SK-N-SH treated with all-trans-retinoic acid at 6 μM for 48 hours (cell line): Measurements from ENCODE around the gene CIC.

Source experiments
- ATAC-seq: fragments of 200-7000 bp; cut with Tn5 transposase; 3 replicates; pipeline ENCODE4 v1.9.1; 2020; ENCODE audit warnings: mild to moderate bottlenecking, moderate library complexity
- ARNTL ChIP-seq: fragments of 450-650 bp; formaldehyde crosslinking; IDR thresholded peaks from 2 replicates; pipeline ENCODE4 v1.5.0; 2020; ENCODE audit warnings: low read depth, mild to moderate bottlenecking, moderate library complexity, borderline replicate concordance
- BACH2 ChIP-seq: fragments of 250-450 bp; sonication (Bioruptor Pico); IDR thresholded peaks from 2 replicates; pipeline ENCODE4 v1.9.0; 2021; ENCODE audit warnings: mild to moderate bottlenecking, borderline replicate concordance
- CSDC2 ChIP-seq: fragments of 250-450 bp; sonication (Bioruptor Pico); IDR thresholded peaks from 2 replicates; pipeline ENCODE4 v1.5.0; 2020; ENCODE audit warnings: mild to moderate bottlenecking, moderate library complexity
- ESRRG ChIP-seq: fragments of 250-450 bp; sonication (Bioruptor Pico); IDR thresholded peaks from 2 replicates; pipeline ENCODE4 v1.6.1; 2021; ENCODE audit warnings: mild to moderate bottlenecking
- ISL1 ChIP-seq: fragments of 250-450 bp; sonication (Bioruptor Pico); IDR thresholded peaks from 2 replicates; pipeline ENCODE4 v2.1.2; 2022; ENCODE audit warnings: mild to moderate bottlenecking, moderate library complexity
- OSR1 ChIP-seq: fragments of 250-450 bp; sonication (Bioruptor Pico); IDR thresholded peaks from 2 replicates; pipeline ENCODE4 v1.8.0; 2022; ENCODE audit warnings: moderate library complexity, mild to moderate bottlenecking, inconsistent platforms
- PPARA ChIP-seq: fragments of 250-450 bp; sonication (Bioruptor Pico); IDR thresholded peaks from 2 replicates; pipeline ENCODE4 v1.5.0; 2020; ENCODE audit warnings: mild to moderate bottlenecking, borderline replicate concordance
- RARB ChIP-seq: fragments of 250-450 bp; sonication (Bioruptor Pico); IDR thresholded peaks from 2 replicates; pipeline ENCODE4 v1.8.0; 2021; ENCODE audit warnings: mild to moderate bottlenecking, moderate library complexity
- SNAI2 ChIP-seq: fragments of 250-450 bp; sonication (Bioruptor Pico); IDR thresholded peaks from 2 replicates; pipeline ENCODE4 v1.5.0; 2020; ENCODE audit warnings: mild to moderate bottlenecking, moderate library complexity
- TCF4 ChIP-seq: fragments of 250-450 bp; sonication (Bioruptor Pico); IDR thresholded peaks from 2 replicates; pipeline ENCODE4 v1.8.0; 2021; ENCODE audit warnings: mild to moderate bottlenecking, moderate library complexity, borderline replicate concordance
- TOX ChIP-seq: fragments of 250-450 bp; sonication (Bioruptor Pico); IDR thresholded peaks from 2 replicates; pipeline ENCODE4 v1.8.0; 2021; ENCODE audit warnings: mild to moderate bottlenecking, moderate library complexity, borderline replicate concordance
- ZC3H10 ChIP-seq: fragments of 250-450 bp; sonication (Bioruptor Pico); IDR thresholded peaks from 2 replicates; pipeline ENCODE4 v1.5.1; 2021; ENCODE audit warnings: mild to moderate bottlenecking, moderate library complexity
- ZFP3 ChIP-seq: fragments of 250-450 bp; sonication (Bioruptor Pico); IDR thresholded peaks from 2 replicates; pipeline ENCODE4 v1.5.0; 2020; ENCODE audit warnings: mild to moderate bottlenecking, moderate library complexity
- ZFP30 ChIP-seq: fragments of 450-650 bp; formaldehyde crosslinking; IDR thresholded peaks from 2 replicates; pipeline ENCODE4 v1.5.0; 2022; ENCODE audit warnings: mild to moderate bottlenecking, moderate library complexity
- ZNF565 ChIP-seq: fragments of 450-650 bp; formaldehyde crosslinking; conservative IDR thresholded peaks from 2 replicates; pipeline ENCODE4 v1.5.0; 2020; ENCODE audit warnings: low read depth, mild to moderate bottlenecking, moderate library complexity
- ZNF70 ChIP-seq: fragments of 450-650 bp; formaldehyde crosslinking; IDR thresholded peaks from 2 replicates; pipeline ENCODE4 v1.5.0; 2020; ENCODE audit warnings: mild to moderate bottlenecking, moderate library complexity
- ZNF8 ChIP-seq: fragments of 450-650 bp; formaldehyde crosslinking; IDR thresholded peaks from 2 replicates; pipeline ENCODE4 v1.5.0; 2020; ENCODE audit warnings: mild to moderate bottlenecking, moderate library complexity
- TF ChIP-seq, protein P1 (sequence below): fragments of 250-450 bp; sonication (Bioruptor Pico); IDR thresholded peaks from 2 replicates; pipeline ENCODE4 v1.5.0; 2020; ENCODE audit warnings: mild to moderate bottlenecking, moderate library complexity
- TF ChIP-seq, protein P2 (sequence below): fragments of 250-450 bp; sonication (Bioruptor Pico); IDR thresholded peaks from 2 replicates; pipeline ENCODE4 v1.8.0; 2021; ENCODE audit warnings: low read depth, mild to moderate bottlenecking, moderate library complexity, borderline replicate concordance
- TF ChIP-seq, protein P3 (sequence below): fragments of 250-450 bp; sonication (Bioruptor Pico); IDR thresholded peaks from 2 replicates; pipeline ENCODE4 v1.5.1; 2021; ENCODE audit warnings: mild to moderate bottlenecking, moderate library complexity
- TF ChIP-seq, protein P4 (sequence below): fragments of 250-450 bp; sonication (Bioruptor Pico); IDR thresholded peaks from 2 replicates; pipeline ENCODE4 v1.5.1; 2020; ENCODE audit warnings: low read depth, mild to moderate bottlenecking, moderate library complexity

Gene CIC

DNA sequence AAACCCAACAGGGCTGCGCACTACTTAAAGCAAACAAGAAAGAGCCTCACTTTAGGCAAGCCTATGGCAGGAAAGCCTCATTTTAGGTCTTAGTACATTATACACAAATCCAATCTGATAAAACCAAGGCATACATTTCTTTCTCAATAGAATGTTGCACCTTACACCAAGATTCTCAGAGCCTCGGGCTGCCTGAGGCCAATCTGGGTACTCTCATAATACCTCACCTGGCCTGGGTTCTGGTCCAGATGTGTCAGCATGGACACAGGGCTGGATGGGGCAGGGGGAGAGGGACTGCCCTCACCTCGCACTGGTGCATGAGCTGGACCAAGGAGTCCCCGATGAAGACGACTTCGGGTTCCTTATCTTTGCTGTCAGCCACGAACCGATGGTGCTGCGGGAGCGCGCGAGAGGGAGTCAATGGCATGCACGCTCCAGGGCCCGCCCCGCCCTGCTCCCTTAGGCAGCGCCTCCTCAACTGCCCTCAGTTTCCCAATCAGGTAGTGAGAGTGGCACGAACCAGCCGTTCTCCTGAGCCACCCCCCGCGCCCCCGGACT, 32.7 kb downstream of the CIC start, which contains the start of gene PRR19:
Gene PRR19, plus strand, starts transcription at position 487 of the 558 bp plus-strand sequence. CDS start 7,453 bp downstream, outside the sequence.
- peak; percentile 68 for ATAC-seq
- TF ChIP-seq ZFP30 (CRISPR knock-in tag) (no peak), ZNF8 (no peak), OSR1 (CRISPR knock-in tag) (no peak), ESRRG (CRISPR knock-in tag) (no peak), BACH2 (CRISPR knock-in tag) (no peak), ZNF565 (CRISPR knock-in tag) (no peak), ZFP3 (CRISPR knock-in tag) (no peak), SNAI2 (CRISPR knock-in tag) (no peak), ISL1 (CRISPR knock-in tag) (no peak), TCF4 (no peak), ZNF70 (CRISPR knock-in tag) (no peak), CSDC2 (CRISPR knock-in tag) (no peak)
- TF ChIP-seq, protein P1, sequence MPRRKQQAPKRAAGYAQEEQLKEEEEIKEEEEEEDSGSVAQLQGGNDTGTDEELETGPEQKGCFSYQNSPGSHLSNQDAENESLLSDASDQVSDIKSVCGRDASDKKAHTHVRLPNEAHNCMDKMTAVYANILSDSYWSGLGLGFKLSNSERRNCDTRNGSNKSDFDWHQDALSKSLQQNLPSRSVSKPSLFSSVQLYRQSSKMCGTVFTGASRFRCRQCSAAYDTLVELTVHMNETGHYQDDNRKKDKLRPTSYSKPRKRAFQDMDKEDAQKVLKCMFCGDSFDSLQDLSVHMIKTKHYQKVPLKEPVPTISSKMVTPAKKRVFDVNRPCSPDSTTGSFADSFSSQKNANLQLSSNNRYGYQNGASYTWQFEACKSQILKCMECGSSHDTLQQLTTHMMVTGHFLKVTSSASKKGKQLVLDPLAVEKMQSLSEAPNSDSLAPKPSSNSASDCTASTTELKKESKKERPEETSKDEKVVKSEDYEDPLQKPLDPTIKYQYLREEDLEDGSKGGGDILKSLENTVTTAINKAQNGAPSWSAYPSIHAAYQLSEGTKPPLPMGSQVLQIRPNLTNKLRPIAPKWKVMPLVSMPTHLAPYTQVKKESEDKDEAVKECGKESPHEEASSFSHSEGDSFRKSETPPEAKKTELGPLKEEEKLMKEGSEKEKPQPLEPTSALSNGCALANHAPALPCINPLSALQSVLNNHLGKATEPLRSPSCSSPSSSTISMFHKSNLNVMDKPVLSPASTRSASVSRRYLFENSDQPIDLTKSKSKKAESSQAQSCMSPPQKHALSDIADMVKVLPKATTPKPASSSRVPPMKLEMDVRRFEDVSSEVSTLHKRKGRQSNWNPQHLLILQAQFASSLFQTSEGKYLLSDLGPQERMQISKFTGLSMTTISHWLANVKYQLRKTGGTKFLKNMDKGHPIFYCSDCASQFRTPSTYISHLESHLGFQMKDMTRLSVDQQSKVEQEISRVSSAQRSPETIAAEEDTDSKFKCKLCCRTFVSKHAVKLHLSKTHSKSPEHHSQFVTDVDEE: no peak
- TF ChIP-seq, protein P2, sequence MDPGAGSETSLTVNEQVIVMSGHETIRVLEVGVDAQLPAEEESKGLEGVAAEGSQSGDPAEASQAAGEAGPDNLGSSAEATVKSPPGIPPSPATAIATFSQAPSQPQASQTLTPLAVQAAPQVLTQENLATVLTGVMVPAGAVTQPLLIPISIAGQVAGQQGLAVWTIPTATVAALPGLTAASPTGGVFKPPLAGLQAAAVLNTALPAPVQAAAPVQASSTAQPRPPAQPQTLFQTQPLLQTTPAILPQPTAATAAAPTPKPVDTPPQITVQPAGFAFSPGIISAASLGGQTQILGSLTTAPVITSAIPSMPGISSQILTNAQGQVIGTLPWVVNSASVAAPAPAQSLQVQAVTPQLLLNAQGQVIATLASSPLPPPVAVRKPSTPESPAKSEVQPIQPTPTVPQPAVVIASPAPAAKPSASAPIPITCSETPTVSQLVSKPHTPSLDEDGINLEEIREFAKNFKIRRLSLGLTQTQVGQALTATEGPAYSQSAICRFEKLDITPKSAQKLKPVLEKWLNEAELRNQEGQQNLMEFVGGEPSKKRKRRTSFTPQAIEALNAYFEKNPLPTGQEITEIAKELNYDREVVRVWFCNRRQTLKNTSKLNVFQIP (CRISPR knock-in tag): no peak

DNA sequence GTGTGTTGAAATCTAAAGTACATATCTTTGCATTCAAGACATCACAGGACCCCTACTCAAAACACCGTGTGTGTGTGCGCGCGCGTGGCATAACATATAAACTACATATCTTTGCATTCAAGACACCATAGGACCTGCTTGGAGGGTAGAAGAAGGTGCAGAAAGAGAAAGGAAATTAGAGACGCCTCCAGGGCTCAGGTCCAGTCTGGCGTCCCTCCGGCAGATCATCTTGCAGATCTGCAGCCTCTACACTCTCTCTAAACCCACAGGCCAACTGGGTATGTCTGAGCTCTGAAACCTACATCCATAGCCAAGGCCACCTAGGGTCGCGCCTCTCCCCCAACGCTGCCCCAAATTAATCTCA, 34.0 kb downstream of the CIC start:
- ATAC-seq: no peak
- TF ChIP-seq TOX (CRISPR knock-in tag): no peak
- no peak for TF ChIP-seq ZFP3 (CRISPR knock-in tag)
- TF ChIP-seq ARNTL: no peak
- TF ChIP-seq ZNF565 (CRISPR knock-in tag): no peak
- no peak for TF ChIP-seq RARB (CRISPR knock-in tag)
- no peak for TF ChIP-seq ZFP30 (CRISPR knock-in tag)
- TF ChIP-seq ZNF70 (CRISPR knock-in tag): no peak
- TF ChIP-seq ZC3H10 (CRISPR knock-in tag): no peak

DNA sequence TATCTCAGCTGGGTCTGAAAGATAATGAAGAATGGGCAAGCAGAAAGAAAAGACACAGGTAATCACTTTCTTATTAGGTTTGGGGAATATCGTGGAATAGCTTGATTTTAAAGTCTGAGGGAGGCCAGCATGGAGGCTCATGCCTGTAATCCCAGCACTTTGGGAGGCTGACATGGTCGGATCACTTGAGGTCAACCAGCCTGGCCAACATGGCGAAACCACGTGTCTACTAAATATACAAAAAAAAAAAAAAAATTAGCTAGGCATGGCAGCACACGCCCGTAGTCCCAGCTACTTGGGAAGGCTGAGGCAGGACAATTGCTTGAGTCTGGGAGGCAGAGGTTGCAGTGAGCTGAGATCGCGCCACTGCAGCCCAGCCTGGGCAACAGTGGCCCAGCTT, 34.8 kb downstream of the CIC start:
- no peak for ATAC-seq

More for the DNA sequence above, 34.8 kb downstream of the CIC start:
- TF ChIP-seq TCF4: no peak
- TF ChIP-seq ZNF565 (CRISPR knock-in tag): no peak
- TF ChIP-seq RARB (CRISPR knock-in tag): no peak
- TF ChIP-seq, protein P1: no peak
- TF ChIP-seq ZC3H10 (CRISPR knock-in tag): no peak
- no peak for TF ChIP-seq ESRRG (CRISPR knock-in tag)
- no peak for TF ChIP-seq SNAI2 (CRISPR knock-in tag)
- no peak for TF ChIP-seq TOX (CRISPR knock-in tag)
- TF ChIP-seq ZNF8: no peak
- TF ChIP-seq CSDC2 (CRISPR knock-in tag): no peak
- no peak for TF ChIP-seq PPARA (CRISPR knock-in tag)
- no peak for TF ChIP-seq ZNF70 (CRISPR knock-in tag)
- TF ChIP-seq, protein P3, sequence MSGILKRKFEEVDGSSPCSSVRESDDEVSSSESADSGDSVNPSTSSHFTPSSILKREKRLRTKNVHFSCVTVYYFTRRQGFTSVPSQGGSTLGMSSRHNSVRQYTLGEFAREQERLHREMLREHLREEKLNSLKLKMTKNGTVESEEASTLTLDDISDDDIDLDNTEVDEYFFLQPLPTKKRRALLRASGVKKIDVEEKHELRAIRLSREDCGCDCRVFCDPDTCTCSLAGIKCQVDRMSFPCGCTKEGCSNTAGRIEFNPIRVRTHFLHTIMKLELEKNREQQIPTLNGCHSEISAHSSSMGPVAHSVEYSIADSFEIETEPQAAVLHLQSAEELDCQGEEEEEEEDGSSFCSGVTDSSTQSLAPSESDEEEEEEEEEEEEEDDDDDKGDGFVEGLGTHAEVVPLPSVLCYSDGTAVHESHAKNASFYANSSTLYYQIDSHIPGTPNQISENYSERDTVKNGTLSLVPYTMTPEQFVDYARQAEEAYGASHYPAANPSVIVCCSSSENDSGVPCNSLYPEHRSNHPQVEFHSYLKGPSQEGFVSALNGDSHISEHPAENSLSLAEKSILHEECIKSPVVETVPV (CRISPR knock-in tag): no peak
- TF ChIP-seq OSR1 (CRISPR knock-in tag): no peak
- no peak for TF ChIP-seq BACH2 (CRISPR knock-in tag)
- TF ChIP-seq, protein P2 (CRISPR knock-in tag): no peak
- TF ChIP-seq, protein P4, sequence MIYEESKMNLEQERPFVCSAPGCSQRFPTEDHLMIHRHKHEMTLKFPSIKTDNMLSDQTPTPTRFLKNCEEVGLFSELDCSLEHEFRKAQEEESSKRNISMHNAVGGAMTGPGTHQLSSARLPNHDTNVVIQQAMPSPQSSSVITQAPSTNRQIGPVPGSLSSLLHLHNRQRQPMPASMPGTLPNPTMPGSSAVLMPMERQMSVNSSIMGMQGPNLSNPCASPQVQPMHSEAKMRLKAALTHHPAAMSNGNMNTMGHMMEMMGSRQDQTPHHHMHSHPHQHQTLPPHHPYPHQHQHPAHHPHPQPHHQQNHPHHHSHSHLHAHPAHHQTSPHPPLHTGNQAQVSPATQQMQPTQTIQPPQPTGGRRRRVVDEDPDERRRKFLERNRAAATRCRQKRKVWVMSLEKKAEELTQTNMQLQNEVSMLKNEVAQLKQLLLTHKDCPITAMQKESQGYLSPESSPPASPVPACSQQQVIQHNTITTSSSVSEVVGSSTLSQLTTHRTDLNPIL (CRISPR knock-in tag): no peak
